A673 (cell line): ENCODE measurements around the gene SAMD3.

Experiments used
- CTCF ChIP-seq: fragments of 300-800, 200-600 bp; sonication (generic); conservative IDR thresholded peaks from 2 replicates; pipeline ENCODE4 v1.5.1; 2017; ENCODE audit warnings: low read depth, mild to moderate bottlenecking, antibody characterized with exemption, low read length, moderate library complexity, mixed read lengths
- EZH2 ChIP-seq: fragments of 200-600 bp; sonication (generic); IDR thresholded peaks from 2 replicates; pipeline ENCODE4 v1.6.1; 2017; ENCODE audit warnings: borderline replicate concordance, low read depth, mild to moderate bottlenecking, mixed read lengths, antibody characterized with exemption, low read length; ENCODE audit not compliant: poor library complexity, severe bottlenecking

GRCh38 chr6:130167655-130168054 is 55.1 kb downstream of the SAMD3 start:
- TF ChIP-seq CTCF, result no peak
- no peak for TF ChIP-seq EZH2
